WI38 (cell line): ENCODE results near the gene CDK14.

Experiments
- H3K4me3 ChIP-seq: 2 replicates; pipeline ENCODE4 v1.5.1; 2011; ENCODE audit warnings: low read depth, mild to moderate bottlenecking, control low read depth, low read length
- CTCF ChIP-seq: IDR thresholded peaks from 2 replicates; pipeline ENCODE4 v1.5.1; 2012; ENCODE audit warnings: low read depth, mild to moderate bottlenecking, control low read depth, low read length

CDK14 gene

GRCh38 chr7:90938371-90938770 is 342.2 kb downstream of the CDK14 start:
- no peak overlapping the region for H3K4me3 ChIP-seq
- no peak for TF ChIP-seq CTCF

DNA sequence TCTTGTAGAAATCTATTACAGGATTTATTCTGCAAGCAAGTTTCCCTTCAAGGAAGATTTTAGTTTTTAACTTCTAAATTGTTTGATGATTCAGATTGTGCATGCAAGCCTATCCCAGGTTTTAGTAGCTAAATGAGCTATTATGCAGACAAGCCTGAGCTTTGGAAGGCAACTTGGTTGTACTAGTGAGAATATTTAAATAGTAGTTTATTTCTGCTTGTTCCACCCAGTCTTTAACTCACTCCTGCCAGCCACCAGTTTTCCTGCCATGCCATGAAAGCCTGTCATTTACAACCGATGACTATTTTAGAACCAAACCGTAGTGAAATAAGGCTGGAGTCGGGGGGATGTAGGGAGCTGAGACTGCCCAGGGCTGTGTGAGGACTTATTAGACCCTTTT is 343.5 kb downstream of the CDK14 start:
- no peak for TF ChIP-seq CTCF
- no peak overlapping the region for H3K4me3 ChIP-seq

GRCh38 chr7:90944021-90944420 is 347.9 kb downstream of the CDK14 start:
- no peak for TF ChIP-seq CTCF
- no peak overlapping the region for H3K4me3 ChIP-seq

- no peak overlapping the region for H3K4me3 ChIP-seq
- no peak for TF ChIP-seq CTCF
Observed at GRCh38 chr7:90945104-90945787, 349.1 kb downstream of the CDK14 start.

GRCh38 chr7:90946730-90947501 is 350.8 kb downstream of the CDK14 start:
- no peak for TF ChIP-seq CTCF
- no peak overlapping the region for H3K4me3 ChIP-seq

DNA sequence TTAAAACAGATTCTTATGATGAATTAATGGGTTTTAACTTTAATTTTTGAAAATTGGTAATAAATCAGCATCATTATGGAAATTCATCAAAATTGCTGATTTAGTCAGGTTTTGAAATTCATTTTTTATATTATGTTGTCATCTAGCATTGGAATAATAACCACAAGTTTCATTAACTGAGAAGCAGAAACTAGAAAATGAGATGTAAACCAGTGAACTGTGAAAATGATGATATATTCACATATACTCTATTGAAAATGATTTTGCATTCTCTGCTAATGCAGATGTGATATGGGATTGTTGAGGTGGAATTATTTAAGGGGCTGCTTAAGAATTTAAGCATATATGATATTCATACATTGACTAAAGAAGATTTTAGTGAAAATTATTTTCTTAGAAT is 352.0 kb downstream of the CDK14 start:
- no peak overlapping the region for H3K4me3 ChIP-seq
- no peak for TF ChIP-seq CTCF

DNA sequence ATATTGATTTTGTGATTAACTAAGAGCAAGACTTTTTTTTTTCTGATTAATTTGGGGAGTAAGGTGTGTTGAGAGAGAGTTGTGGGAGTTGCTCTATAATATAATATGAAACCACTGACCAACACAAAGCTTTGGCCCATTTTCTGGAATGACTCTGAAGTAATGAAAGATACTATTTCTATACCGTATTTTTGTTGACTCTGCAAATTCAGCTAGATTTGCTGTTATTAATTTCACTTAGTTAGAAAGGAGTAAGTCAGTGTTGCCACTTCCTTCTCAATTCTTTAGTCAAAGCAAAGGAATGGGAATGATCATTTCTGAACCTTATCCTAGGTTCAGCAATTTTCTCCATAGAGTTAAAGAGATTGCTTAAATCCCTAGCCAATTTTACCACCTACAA is 355.1 kb downstream of the CDK14 start:
- TF ChIP-seq CTCF, result no peak
- H3K4me3 ChIP-seq, result no peak overlapping the region
